SIG-M5 (cell line): ENCODE data around the gene PARN.

Experiments
- DNase-seq: peaks from one replicate; lab custom pipeline; 2025; lab: John Stamatoyannopoulos, UW

The PARN gene

GRCh38 chr16:14529010-14529669 lies 100.9 kb downstream of the PARN start:
- DNase-seq: peak; percentile 11

GRCh38 chr16:14528306-14528705 lies 101.8 kb downstream of the PARN start:
- no peak for DNase-seq

DNA sequence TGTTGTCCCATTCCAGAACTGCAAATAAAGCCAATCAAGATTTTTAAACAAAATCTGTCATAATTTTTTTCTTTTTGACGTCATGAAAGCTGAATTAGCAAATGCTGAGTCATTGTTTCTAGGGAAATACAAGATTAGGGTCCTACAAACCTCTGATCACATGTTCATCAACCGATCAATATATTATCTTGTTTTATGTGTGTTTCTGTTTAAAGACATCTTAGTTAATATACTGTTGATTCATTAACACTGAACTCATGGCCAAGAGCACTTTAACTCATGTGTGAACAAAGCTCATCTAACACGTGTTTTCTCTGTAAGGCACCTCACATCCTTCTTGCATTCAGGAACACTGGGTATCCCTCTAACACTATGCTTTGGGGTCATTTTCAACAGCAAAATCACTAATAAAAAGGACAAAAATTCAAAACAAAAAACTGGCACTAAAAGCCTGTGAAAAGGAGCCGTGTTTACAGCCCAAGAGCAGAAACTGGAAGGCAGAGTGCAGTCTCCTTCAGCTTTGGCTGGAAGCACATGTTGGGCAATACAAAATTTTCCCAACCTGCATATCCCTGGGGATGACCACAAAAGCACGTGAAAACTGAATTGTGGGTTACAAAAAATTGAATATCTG lies 102.5 kb downstream of the PARN start:
- no peak for DNase-seq

GRCh38 chr16:14525596-14525995 lies 104.5 kb downstream of the PARN start:
- DNase-seq: no peak

DNA sequence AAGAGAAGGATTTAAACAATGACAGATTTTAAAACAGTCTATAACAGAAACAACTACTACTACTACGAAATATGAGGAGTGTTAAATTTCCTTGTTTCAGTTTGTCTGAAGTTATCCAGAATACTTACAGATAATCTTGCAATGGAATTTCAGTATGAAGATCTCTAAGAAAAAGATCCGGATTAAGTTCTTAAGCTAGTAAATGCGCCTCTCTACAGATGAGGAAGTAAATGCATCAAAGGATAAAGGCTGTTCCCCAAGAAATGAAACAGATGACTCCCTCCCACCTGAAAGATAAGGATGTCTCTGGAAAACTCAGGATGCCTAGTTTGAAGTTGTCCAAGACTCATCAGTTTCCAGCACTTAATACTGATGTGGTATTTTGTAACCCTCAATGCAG lies 105.1 kb downstream of the PARN start:
- DNase-seq: no peak

- DNase-seq: no peak
Observed at GRCh38 chr16:14523632-14524031, 106.4 kb downstream of the PARN start.

GRCh38 chr16:14522671-14523070 lies 107.4 kb downstream of the PARN start:
- no peak for DNase-seq

GRCh38 chr16:14520753-14521152 lies 109.3 kb downstream of the PARN start:
- no peak for DNase-seq

DNA sequence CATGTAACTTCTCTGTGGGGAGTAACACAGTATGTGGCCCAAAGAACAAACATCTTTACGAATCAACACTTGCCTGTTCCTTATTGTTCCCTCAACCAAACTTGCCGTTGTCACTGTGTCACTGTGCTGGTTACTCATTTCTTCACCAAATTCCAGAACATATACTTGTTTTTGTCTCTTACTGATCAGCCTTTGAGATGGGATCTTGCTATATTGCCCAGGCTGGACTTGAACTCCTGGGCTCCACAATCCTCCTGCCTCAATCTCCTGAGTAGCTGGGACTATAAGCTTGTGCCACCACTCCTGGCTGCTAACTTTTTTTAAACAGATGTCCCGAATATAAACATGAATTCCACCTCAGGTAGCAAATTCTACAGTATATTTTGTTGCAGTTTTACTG lies 115.1 kb downstream of the PARN start:
- no peak for DNase-seq

- no peak for DNase-seq
Observed at GRCh38 chr16:14513389-14514107, 116.5 kb downstream of the PARN start.

- DNase-seq: no peak
Observed at GRCh38 chr16:14511800-14512135, 118.3 kb downstream of the PARN start.

- no peak for DNase-seq
Observed at GRCh38 chr16:14510939-14511799, 118.9 kb downstream of the PARN start.

DNA sequence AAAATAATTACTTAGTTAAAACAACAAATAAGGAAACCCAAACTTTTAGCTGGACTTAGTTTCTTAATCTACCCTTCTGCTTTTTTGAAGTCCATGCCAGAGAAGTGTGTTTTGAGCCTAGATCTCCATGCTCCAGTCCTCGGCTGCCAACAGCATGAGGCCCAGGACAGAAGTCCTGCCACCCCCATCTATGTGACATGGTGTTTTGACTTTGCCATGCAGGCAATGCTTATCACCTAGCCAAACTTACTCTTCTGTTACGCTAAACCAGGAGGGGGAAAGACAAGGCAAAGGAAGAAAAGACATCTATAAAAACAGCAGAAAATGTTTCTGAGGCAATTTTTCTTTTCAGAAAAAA lies 119.5 kb downstream of the PARN start:
- DNase-seq: no peak

DNA sequence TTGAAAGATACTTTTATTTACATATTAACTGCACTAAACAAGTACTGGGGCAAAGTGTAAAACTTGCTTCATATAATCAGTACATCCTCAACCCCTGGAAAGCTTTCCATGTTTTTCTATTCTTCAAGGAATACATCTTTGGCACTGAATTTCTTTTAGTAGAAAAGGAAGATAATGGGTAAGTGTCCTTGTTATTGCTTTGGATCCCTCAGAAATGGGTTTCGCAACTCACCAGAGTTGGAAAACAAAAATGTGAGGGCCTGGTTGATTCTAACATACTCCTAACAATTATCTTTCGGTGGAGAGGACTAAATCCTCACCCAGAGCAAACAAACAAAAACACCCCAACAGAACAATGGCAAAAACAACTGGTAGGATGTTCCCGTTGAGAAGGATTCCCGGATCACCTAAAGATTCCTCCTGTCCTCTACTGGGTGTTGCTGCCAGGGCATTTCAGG lies 120.4 kb downstream of the PARN start:
- no peak for DNase-seq

- no peak for DNase-seq
Observed at GRCh38 chr16:14509055-14509454, 121.0 kb downstream of the PARN start.

- no peak for DNase-seq
Observed at GRCh38 chr16:14505846-14506245, 124.2 kb downstream of the PARN start.

DNA sequence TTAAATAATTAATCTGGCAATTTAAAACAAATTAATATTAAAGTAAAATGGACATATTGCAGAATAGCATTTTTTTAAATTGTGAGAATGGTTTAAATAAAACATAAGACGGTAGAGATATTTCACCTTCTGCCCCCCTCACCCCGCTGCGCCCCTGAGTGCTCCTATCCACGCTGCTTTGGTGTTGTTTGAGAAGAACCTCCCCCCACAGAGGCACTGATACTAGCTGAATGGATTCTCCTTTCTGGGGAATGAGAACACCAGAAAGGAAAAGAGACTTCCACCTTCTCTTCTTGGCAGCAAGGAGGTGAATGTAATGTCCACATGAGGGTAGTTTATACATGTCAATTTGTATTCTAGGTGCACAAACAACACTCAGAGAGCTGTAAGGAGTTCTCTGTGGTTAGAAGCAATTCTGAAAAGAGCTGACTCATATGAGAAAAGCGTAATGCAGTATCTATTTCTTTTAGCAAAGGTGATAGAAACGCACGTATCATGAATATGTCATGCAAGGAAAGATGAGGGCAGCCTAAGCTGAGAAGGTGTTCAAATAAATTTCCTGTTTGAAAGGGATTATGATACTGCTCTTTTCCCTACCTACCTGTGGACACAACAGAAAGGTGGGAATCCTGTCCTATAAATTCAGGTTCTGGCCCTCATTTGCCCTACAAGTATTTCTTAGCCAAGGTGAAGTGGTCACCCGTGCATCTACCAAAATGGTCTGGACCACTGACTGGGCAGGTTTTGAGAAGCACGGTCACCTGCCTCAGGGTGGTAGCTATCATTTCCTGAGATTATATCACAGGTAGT lies 126.9 kb downstream of the PARN start:
- DNase-seq: no peak

GRCh38 chr16:14502256-14502875 lies 127.7 kb downstream of the PARN start:
- DNase-seq: no peak

- no peak for DNase-seq
Observed at GRCh38 chr16:14501331-14502255, 128.5 kb downstream of the PARN start.

DNA sequence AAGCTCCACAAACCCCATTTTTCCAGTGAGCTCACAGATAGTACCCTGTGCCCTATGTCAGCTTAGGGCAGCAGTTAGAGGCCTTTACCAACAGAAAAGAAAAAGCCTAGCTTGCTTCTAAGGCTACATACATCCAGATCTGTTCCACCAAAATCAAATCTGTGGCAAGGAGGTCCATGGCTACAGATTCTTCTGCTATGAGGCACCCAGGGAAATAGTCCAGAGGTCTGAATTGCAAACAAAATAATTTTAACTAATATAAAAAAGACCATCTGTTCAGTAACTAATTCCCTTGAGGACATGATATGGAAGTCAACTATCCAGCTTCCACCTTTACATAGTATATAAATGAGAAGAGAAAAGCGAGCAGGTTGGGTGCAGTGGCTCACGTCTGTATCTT lies 129.3 kb downstream of the PARN start:
- no peak for DNase-seq
